Measurements from ENCODE around the gene EEA1.

GRCh38 chr12:92971859-92972524 is 42.9 kb upstream of the EEA1 start:
- TF ChIP-seq, protein P1, sequence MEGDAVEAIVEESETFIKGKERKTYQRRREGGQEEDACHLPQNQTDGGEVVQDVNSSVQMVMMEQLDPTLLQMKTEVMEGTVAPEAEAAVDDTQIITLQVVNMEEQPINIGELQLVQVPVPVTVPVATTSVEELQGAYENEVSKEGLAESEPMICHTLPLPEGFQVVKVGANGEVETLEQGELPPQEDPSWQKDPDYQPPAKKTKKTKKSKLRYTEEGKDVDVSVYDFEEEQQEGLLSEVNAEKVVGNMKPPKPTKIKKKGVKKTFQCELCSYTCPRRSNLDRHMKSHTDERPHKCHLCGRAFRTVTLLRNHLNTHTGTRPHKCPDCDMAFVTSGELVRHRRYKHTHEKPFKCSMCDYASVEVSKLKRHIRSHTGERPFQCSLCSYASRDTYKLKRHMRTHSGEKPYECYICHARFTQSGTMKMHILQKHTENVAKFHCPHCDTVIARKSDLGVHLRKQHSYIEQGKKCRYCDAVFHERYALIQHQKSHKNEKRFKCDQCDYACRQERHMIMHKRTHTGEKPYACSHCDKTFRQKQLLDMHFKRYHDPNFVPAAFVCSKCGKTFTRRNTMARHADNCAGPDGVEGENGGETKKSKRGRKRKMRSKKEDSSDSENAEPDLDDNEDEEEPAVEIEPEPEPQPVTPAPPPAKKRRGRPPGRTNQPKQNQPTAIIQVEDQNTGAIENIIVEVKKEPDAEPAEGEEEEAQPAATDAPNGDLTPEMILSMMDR (IDR thresholded peaks at IDR 0.05; ENCODE audit: insufficient read depth, low read length, poor library complexity, severe bottlenecking) = no peak
- TF ChIP-seq EZH2phosphoT487 (conservative IDR thresholded peaks at IDR 0.05; ENCODE audit: low read length) = no peak
